Esophagus (tissue), 2 donors: ENCODE results near the gene FLRT1. TPM values are rescaled to one million over a fixed set of nuclear protein-coding genes. Genes with fewer than 3 reads are reported as not detected.

Experiments used
- H3K27ac ChIP-seq, 2 donors: one replicate each; pipeline ENCODE4 v1.5.1; 2013; ENCODE audit warnings: low read depth in 2 of 2, mild to moderate bottlenecking in 2 of 2, inconsistent platforms in 1 of 2, low read length in 1 of 2, moderate library complexity in 1 of 2
- H3K27me3 ChIP-seq, 2 donors: one replicate each; pipeline ENCODE4 v1.6.1; 2013; ENCODE audit warnings: low read length in 2 of 2, control low read depth in 1 of 2, mild to moderate bottlenecking in 1 of 2; ENCODE audit not compliant: insufficient read depth in 2 of 2, control insufficient read depth in 1 of 2
- H3K36me3 ChIP-seq, 2 donors: one replicate each; pipeline ENCODE4 v1.6.1; 2013; ENCODE audit warnings: low read length in 1 of 2; ENCODE audit not compliant: control insufficient read depth in 2 of 2, insufficient read depth in 2 of 2
- H3K4me1 ChIP-seq, 2 donors: one replicate each; pipeline ENCODE4 v1.6.1; 2013; ENCODE audit warnings: low read length in 1 of 2; ENCODE audit not compliant: control insufficient read depth in 2 of 2, insufficient read depth in 2 of 2
- H3K4me3 ChIP-seq, 2 donors: one replicate each; pipeline ENCODE4 v1.5.1; 2013; ENCODE audit warnings: low read length in 2 of 2, mild to moderate bottlenecking in 2 of 2, low read depth in 1 of 2, moderate library complexity in 1 of 2
- H3K9me3 ChIP-seq, 2 donors: one replicate each; pipeline ENCODE4 v1.6.1; 2013; ENCODE audit warnings: mild to moderate bottlenecking in 2 of 2, low read depth in 1 of 2, low read length in 1 of 2, moderate library complexity in 1 of 2; ENCODE audit not compliant: control insufficient read depth in 2 of 2, insufficient read depth in 1 of 2
- WGBS, 2 donors: extraction: QIAGEN DNeasy Blood & Tissue Kit; methylation state at CpG; one replicate each; pipeline ENCODE4 v1.1.7; 2013; 5-methylcytosine and 5-hydroxymethylcytosine counted together
- polyA plus RNA-seq, 2 donors: library from polyadenylated mRNA; stranded (reverse); fragments of 200-250 nt; gene quantifications; one replicate each; pipeline ENCODE4 v1.2.3, GENCODE V29; 2013
- donor health status: healthy with polysubstance abuse.
- donor health status: Bipolar disorder and iron deficiency.

The FLRT1 gene
- polyA plus RNA-seq, 2 donors, result 0.04 to 0.08 TPM

DNA sequence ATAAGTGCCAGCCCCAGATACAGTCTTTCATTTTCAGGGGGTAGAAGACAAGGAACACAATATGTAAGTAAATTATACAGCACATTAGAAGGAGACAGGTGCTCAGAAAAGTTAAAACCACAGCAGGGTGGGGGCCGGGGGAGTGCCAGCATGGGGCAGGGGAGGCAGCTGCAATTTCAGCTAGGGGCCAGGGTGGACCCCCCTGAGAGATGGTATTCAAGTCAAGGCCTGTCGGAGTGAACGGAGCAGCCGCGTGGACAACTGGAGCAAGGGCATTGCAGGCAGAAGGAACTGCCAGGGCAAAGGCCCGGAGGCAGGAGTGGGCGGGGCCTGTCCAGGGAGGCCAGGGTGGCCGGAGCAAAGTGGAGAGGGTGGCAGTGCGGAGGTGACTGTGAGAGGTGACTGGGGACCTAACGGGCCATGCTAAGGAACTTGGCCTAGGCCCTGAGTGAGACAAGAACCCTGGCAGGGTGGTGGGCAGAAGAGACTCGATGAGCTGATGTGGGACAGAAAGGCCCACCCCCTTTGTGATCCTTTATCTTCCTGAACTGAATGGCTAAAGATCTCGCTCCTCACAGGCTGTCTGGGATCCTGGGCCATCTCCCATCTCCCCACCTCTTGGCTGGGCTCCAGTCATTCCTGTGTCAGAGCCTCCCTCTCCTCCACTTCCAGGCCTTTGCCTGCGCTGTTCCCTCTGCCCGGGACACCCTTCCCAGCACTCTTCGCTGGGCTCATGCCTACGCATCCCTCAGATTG lies 22.4 kb upstream of the FLRT1 start:
- no peaks in the 10 kb centered on the region for H3K27me3 ChIP-seq
- no peaks in the 10 kb centered on the region for H3K4me1 ChIP-seq
- no peak overlapping the region for H3K27ac ChIP-seq
- no peaks in the 10 kb centered on the region for H3K36me3 ChIP-seq
- no peak overlapping the region for H3K4me3 ChIP-seq
- WGBS, 2 donors, result 85 to 89% methylated on average over 16 of the region's 16 CpGs
- peaks cover 3 to 9% of the 10 kb centered on the region in 2 donors for H3K9me3 ChIP-seq

DNA sequence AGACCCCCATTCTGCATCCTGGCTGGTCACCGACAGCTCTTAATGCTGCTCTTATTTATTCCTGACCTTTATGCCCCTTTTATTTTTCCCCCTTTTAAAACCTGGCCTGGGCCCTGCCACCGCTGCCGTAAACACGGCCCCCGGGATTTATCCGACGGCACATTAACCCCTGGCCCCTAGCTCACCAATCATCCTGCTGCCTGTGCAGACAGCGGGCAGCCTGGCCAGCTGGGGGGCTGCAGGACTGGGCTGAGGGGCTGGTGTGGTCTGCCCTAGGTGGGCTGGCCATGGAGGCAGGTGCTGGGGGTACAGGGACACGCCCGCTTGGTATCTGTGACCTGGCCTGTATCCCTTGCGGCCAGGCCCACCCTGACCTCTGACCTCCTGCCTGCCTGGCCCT lies 21.4 kb upstream of the FLRT1 start:
- Histone ChIP-seq H3K4me3 (no peak overlapping the region), H3K27ac (no peak overlapping the region), H3K4me1 (no peaks in the 10 kb centered on the region), H3K9me3 (peaks cover 3 to 9% of the 10 kb centered on the region in 2 donors), H3K36me3 (no peaks in the 10 kb centered on the region), H3K27me3 (no peaks in the 10 kb centered on the region)
- WGBS, 2 donors, result 88 to 89% methylated on average over 11 of the region's 11 CpGs

DNA sequence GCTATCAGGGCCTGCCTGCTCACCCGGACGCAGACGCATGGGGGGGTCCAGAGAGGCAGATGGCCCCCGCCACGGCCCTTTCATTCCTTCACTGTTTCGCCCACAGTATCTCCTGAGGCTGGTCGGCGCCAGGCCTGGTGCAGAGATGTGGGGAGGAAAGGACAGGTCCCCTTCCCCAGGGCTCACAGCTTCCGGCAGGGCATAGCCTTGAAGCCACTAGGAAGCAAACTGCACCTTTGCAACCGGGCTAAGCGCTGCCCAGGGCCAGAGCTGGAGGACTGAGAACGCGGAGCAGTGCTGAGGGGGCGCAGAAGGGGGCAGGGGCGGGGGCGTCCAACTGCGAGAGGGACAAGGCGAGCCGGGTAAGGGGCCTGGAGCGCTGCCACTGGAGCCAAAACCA lies 20.2 kb upstream of the FLRT1 start:
- Histone ChIP-seq H3K9me3 (peaks cover 0 to 6% of the 10 kb centered on the region in 2 donors), H3K4me3 (no peak overlapping the region), H3K36me3 (no peaks in the 10 kb centered on the region), H3K27ac (no peak overlapping the region), H3K27me3 (no peaks in the 10 kb centered on the region), H3K4me1 (no peaks in the 10 kb centered on the region)
- WGBS, 2 donors, result 87 to 88% methylated on average over 20 of the region's 20 CpGs

GRCh38 chr11:64015935-64016845 lies 19.5 kb upstream of the FLRT1 start:
- H3K27me3 ChIP-seq, result no peaks in the 10 kb centered on the region
- H3K4me3 ChIP-seq, result no peak overlapping the region
- 87 to 91% methylated on average over 33 to 35 of the region's 35 CpGs for WGBS, 2 donors
- H3K9me3 ChIP-seq, result peaks cover 0 to under 1% of the 10 kb centered on the region in 2 donors
- no peaks in the 10 kb centered on the region for H3K36me3 ChIP-seq
- H3K4me1 ChIP-seq, result peaks cover 0 to 1% of the 10 kb centered on the region in 2 donors
- H3K27ac ChIP-seq, result no peak overlapping the region

DNA sequence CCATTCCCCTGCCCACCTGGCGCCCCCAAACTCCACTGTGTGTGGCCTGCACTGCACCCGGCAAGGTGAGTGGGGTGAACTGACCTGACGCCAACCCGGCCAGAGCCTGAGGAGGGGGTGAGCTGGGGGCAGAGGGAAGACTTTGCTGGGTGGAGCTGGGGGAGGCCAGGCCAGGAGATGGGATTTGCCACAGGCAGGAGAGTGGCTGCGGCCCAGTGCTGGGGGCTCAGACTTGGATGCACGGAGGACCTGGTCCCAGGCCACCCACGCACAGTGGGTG lies 17.8 kb upstream of the FLRT1 start:
- no peak overlapping the region for H3K4me3 ChIP-seq
- no peaks in the 10 kb centered on the region for H3K27me3 ChIP-seq
- H3K27ac ChIP-seq, result no peak overlapping the region
- peaks cover 0 to 5% of the 10 kb centered on the region in 2 donors for H3K4me1 ChIP-seq
- no peaks in the 10 kb centered on the region for H3K36me3 ChIP-seq
- H3K9me3 ChIP-seq, result no peaks in the 10 kb centered on the region
- WGBS, 2 donors, result 74 to 81% methylated on average over 7 of the region's 7 CpGs

GRCh38 chr11:64018310-64018709 lies 17.4 kb upstream of the FLRT1 start:
- Histone ChIP-seq H3K4me3 (no peak overlapping the region), H3K36me3 (no peaks in the 10 kb centered on the region), H3K27me3 (no peaks in the 10 kb centered on the region), H3K9me3 (no peaks in the 10 kb centered on the region), H3K4me1 (peaks cover 0 to 5% of the 10 kb centered on the region in 2 donors), H3K27ac (no peak overlapping the region)
- WGBS, 2 donors, result 59 to 70% methylated on average over 7 to 8 of the region's 8 CpGs

- Histone ChIP-seq H3K36me3 (no peaks in the 10 kb centered on the region), H3K27ac (no peak overlapping the region), H3K27me3 (no peaks in the 10 kb centered on the region), H3K4me1 (peaks cover 0 to 5% of the 10 kb centered on the region in 2 donors), H3K4me3 (no peak overlapping the region), H3K9me3 (no peaks in the 10 kb centered on the region)
- 67 to 75% methylated on average over 27 of the region's 27 CpGs for WGBS, 2 donors
Measured at GRCh38 chr11:64019106-64020037, 16.4 kb upstream of the FLRT1 start.

GRCh38 chr11:64020976-64021756 lies 14.6 kb upstream of the FLRT1 start:
- Histone ChIP-seq H3K4me3 (no peak overlapping the region), H3K27me3 (no peaks in the 10 kb centered on the region), H3K4me1 (peaks cover 0 to 5% of the 10 kb centered on the region in 2 donors), H3K27ac (no peak overlapping the region), H3K9me3 (no peaks in the 10 kb centered on the region), H3K36me3 (no peaks in the 10 kb centered on the region)
- 65 to 67% methylated on average over 20 to 22 of the region's 22 CpGs for WGBS, 2 donors

- Histone ChIP-seq H3K4me3 (no peak overlapping the region), H3K36me3 (no peaks in the 10 kb centered on the region), H3K9me3 (no peaks in the 10 kb centered on the region), H3K27me3 (no peaks in the 10 kb centered on the region), H3K4me1 (peaks cover 0 to 5% of the 10 kb centered on the region in 2 donors), H3K27ac (no peak overlapping the region)
- WGBS, 2 donors, result 27 to 54% methylated on average over 7 to 10 of the region's 10 CpGs
Measured at GRCh38 chr11:64021757-64022093, 14.0 kb upstream of the FLRT1 start.
